ENCODE results near the gene CELSR2. TPM values are rescaled to one million over a fixed set of nuclear protein-coding genes. Genes with fewer than 3 reads are reported as not detected.

CELSR2 gene
- total and polyA plus RNA-seq, 9 donors = 0.90 to 17.1 (median 3.1) TPM

DNA sequence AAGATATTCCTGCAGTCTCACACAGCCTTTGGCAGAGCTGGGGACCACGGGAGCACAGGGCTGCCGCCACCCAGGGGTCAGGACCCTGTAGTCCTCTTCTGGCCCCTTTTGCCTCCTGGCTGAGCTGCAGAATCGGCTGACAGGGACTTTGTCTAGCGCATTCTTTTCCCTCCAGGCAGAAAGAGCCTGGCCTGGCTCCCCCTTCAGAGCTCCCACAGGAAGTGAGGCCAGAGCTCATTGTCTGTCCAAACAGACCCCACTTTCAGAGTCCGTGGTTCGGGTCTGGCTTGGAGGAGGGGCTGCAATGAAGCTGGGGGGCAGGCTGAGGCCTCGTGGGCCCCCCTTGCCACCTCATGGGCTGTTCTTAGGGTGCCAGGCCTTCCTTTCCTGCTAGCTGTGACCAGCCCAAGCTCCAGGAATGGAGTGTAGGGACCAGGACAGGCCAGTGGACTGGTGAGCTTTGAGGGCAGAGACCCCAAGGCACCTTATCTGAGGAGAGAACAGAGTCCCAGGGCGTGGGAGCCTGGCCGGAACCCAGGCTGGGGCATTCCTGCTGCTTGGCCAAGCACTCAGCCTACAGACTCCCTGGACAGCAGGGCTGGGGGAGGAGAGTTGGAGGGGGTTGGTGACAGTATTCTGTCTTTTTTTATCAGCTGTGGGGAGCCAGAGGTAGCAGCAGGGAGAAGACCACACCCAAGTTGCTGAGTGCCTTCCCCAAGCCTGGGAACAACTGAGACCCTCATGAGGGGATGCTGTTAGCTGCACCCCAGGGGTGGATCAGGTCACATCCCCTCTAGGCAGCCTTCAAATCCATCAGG, 4.7 kb downstream of the CELSR2 start:
- WGBS, 3 donors = 55 to 61% (median 57%) methylated on average over 9 of the region's 9 CpGs
- intact Hi-C loops (cut with DNase I) = no loop called here
- no peak overlapping the region for H3K27ac ChIP-seq
- no peaks in the 10 kb centered on the region for H3K36me3 ChIP-seq
- DNase-seq = peak in 1 of 5 donors; percentile 16
- H3K9me3 ChIP-seq = no peaks in the 10 kb centered on the region
- TF ChIP-seq, protein P1, sequence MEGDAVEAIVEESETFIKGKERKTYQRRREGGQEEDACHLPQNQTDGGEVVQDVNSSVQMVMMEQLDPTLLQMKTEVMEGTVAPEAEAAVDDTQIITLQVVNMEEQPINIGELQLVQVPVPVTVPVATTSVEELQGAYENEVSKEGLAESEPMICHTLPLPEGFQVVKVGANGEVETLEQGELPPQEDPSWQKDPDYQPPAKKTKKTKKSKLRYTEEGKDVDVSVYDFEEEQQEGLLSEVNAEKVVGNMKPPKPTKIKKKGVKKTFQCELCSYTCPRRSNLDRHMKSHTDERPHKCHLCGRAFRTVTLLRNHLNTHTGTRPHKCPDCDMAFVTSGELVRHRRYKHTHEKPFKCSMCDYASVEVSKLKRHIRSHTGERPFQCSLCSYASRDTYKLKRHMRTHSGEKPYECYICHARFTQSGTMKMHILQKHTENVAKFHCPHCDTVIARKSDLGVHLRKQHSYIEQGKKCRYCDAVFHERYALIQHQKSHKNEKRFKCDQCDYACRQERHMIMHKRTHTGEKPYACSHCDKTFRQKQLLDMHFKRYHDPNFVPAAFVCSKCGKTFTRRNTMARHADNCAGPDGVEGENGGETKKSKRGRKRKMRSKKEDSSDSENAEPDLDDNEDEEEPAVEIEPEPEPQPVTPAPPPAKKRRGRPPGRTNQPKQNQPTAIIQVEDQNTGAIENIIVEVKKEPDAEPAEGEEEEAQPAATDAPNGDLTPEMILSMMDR (IDR thresholded peaks at IDR 0.05) = no peak
- TF ChIP-seq EP300 (IDR thresholded peaks at IDR 0.05) (no peak), POLR2A (IDR thresholded peaks at IDR 0.05) (no peak)
- H3K4me1 ChIP-seq (ENCODE audit: insufficient read depth) = peaks cover 4% of the 10 kb centered on the region
- H3K27me3 ChIP-seq = no peaks in the 10 kb centered on the region
- H3K4me3 ChIP-seq = no peak overlapping the region

GRCh38 chr1:109254621-109255096, 5.3 kb downstream of the CELSR2 start:
- Histone ChIP-seq H3K4me3 (no peak overlapping the region), H3K4me1 (ENCODE audit: insufficient read depth) (peaks cover 4% of the 10 kb centered on the region), H3K27ac (no peak overlapping the region), H3K9me3 (no peaks in the 10 kb centered on the region), H3K27me3 (no peaks in the 10 kb centered on the region), H3K36me3 (no peaks in the 10 kb centered on the region)
- TF ChIP-seq EP300 (IDR thresholded peaks at IDR 0.05) (no peak), POLR2A (IDR thresholded peaks at IDR 0.05) (no peak)
- TF ChIP-seq, protein P1 (IDR thresholded peaks at IDR 0.05) = no peak
- intact Hi-C loops (cut with DNase I) = no loop called here
- 66 to 79% (median 66%) methylated on average over 7 of the region's 7 CpGs for WGBS, 3 donors
- peak in 1 of 5 donors; percentile 13 for DNase-seq

DNA sequence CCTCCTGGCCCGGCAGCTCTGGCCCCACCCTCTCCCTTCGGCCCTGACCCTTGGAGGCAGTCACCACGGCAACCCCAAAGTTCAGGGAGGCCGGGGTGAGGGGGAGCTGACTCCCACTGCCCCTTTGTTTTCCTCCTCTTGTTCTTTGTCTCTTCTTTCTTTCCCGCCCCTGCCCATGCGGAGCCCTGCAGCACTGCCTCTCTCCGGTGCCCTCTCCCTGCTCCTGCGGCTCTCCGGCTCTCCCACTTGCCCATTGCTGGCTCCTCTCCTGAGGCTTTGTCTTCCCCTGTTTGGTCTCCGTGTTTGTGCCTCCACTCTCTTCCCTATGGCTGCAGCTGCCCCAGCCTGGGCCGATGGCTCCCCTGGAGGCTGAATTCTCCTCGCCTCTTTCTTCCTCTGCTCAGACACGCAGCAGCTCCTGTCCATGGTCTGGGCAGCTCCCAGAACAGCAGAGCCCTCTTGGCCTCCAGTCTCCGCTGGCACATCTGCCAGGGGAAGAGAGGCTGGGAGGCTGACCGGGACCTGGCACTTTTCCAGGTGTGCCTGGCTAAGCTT, 5.8 kb downstream of the CELSR2 start:
- intact Hi-C loops (cut with DNase I) = no loop called here
- Histone ChIP-seq H3K4me3 (no peak overlapping the region), H3K27ac (no peak overlapping the region), H3K27me3 (no peaks in the 10 kb centered on the region), H3K9me3 (no peaks in the 10 kb centered on the region), H3K4me1 (ENCODE audit: insufficient read depth) (peaks cover 2% of the 10 kb centered on the region), H3K36me3 (no peaks in the 10 kb centered on the region)
- no peak for TF ChIP-seq POLR2A (IDR thresholded peaks at IDR 0.05)
- no peak for TF ChIP-seq EP300 (IDR thresholded peaks at IDR 0.05)
- TF ChIP-seq, protein P1 (IDR thresholded peaks at IDR 0.05) = no peak
- 27 to 38% (median 31%) methylated on average over 15 of the region's 15 CpGs for whole genome bisulfite sequencing, 3 donors
- DNase-seq = peak in 3 of 5 donors; percentile 21 to 40 (median 27)

GRCh38 chr1:109255678-109256077, 6.3 kb downstream of the CELSR2 start:
- Histone ChIP-seq H3K4me3 (no peak overlapping the region), H3K36me3 (no peaks in the 10 kb centered on the region), H3K27me3 (no peaks in the 10 kb centered on the region), H3K27ac (no peak overlapping the region), H3K4me1 (ENCODE audit: insufficient read depth) (no peaks in the 10 kb centered on the region), H3K9me3 (no peaks in the 10 kb centered on the region)
- no peak for TF ChIP-seq POLR2A (IDR thresholded peaks at IDR 0.05)
- TF ChIP-seq, protein P1 (IDR thresholded peaks at IDR 0.05) = no peak
- no peak for TF ChIP-seq EP300 (IDR thresholded peaks at IDR 0.05)
- intact Hi-C loops (cut with DNase I) = no loop called here
- no peak for DNase-seq
- WGBS, 3 donors = 90 to 94% (median 93%) methylated on average over 5 of the region's 5 CpGs
